Stimulated activated naive CD8-positive, alpha-beta T cell treated with anti-CD3 and anti-CD28 coated beads, Interleukin-15, Interleukin-2, amounts not matched to agents 100 ng/mL and 50 ng/mL, for 24 hours (primary cell): ENCODE measurements around the gene KRT32.
"Not testable (repeated sequence)": the region's sequence is repeated elsewhere in the genome, so short reads cannot be mapped to it uniquely, and the experiment has no call there.

ENCODE experiments used
- H3K27ac Mint-ChIP-seq: one replicate; pipeline ENCODE4 v1.8.0; 2021; ENCODE audit warnings: mild to moderate bottlenecking, mixed read lengths
- H3K27me3 Mint-ChIP-seq: one replicate; pipeline ENCODE4 v1.8.0; 2021; ENCODE audit warnings: mixed read lengths
- H3K36me3 Mint-ChIP-seq: one replicate; pipeline ENCODE4 v1.8.0; 2021; ENCODE audit warnings: low read depth, mixed read lengths
- H3K4me1 Mint-ChIP-seq: one replicate; pipeline ENCODE4 v1.8.0; 2021; ENCODE audit warnings: low read depth, mixed read lengths
- H3K4me3 Mint-ChIP-seq: one replicate; pipeline ENCODE4 v1.8.0; 2021; ENCODE audit warnings: mild to moderate bottlenecking, mixed read lengths
- H3K9me3 Mint-ChIP-seq: one replicate; pipeline ENCODE4 v1.8.0; 2021; ENCODE audit warnings: mixed read lengths

Gene KRT32

GRCh38 chr17:41434415-41434814 lies 32.8 kb downstream of the KRT32 start:
- H3K27ac Mint-ChIP-seq = no peak overlapping the region
- no peak overlapping the region for H3K4me3 Mint-ChIP-seq
- H3K4me1 Mint-ChIP-seq = no peaks in the 10 kb centered on the region
- H3K9me3 Mint-ChIP-seq = no peaks in the 10 kb centered on the region
- H3K27me3 Mint-ChIP-seq = peaks cover 4% of the 10 kb centered on the region
- no peaks in the 10 kb centered on the region for H3K36me3 Mint-ChIP-seq

DNA sequence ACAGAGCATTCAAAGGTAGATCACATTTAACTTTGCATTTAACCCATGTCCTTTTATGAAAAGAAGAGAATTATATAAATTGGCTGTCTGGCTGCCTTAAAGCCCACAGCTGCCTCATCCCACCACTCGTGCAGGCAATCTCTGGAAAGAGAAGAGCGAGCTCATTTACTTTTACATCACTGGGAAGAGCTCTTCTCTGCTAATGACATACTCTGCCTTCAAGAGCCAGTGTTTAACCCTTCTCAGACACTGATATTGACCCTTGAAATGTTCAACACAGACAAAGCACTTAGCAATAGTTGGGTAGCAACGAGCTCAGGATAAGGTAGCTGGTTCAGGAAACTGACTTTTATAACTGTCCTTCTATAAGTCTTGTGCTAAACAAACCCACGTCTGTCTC lies 33.2 kb downstream of the KRT32 start:
- no peaks in the 10 kb centered on the region for H3K4me1 Mint-ChIP-seq
- H3K27me3 Mint-ChIP-seq = peaks cover 4% of the 10 kb centered on the region
- H3K4me3 Mint-ChIP-seq = no peak overlapping the region
- H3K36me3 Mint-ChIP-seq = no peaks in the 10 kb centered on the region
- H3K9me3 Mint-ChIP-seq = no peaks in the 10 kb centered on the region
- H3K27ac Mint-ChIP-seq = no peak overlapping the region

DNA sequence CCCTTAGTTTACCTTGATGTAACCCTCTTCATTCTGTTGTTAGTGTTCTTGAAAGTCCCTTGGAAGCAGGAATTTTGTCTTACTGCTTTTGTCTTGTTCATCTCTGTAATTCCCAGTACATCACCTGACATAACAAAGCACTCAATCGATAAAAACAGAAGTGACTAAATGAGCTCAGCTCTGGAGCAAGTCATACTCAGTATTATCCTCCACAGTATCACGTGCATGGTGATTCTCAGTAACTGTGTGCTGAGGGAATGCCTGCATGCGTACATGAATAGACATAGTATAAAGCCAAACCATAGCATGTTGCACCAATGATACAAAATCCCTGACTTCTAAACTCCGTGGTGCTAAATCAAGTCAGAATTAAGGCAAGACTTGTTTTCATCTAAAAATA lies 33.6 kb downstream of the KRT32 start:
- H3K27me3 Mint-ChIP-seq = peaks cover 4% of the 10 kb centered on the region
- no peaks in the 10 kb centered on the region for H3K9me3 Mint-ChIP-seq
- no peaks in the 10 kb centered on the region for H3K4me1 Mint-ChIP-seq
- H3K27ac Mint-ChIP-seq = no peak overlapping the region
- no peak overlapping the region for H3K4me3 Mint-ChIP-seq
- no peaks in the 10 kb centered on the region for H3K36me3 Mint-ChIP-seq

- H3K27ac Mint-ChIP-seq = not testable (repeated sequence)
Observed at GRCh38 chr17:41430376-41430775, 36.8 kb downstream of the KRT32 start.

GRCh38 chr17:41429667-41430066 lies 37.5 kb downstream of the KRT32 start:
- no peak overlapping the region for H3K4me3 Mint-ChIP-seq

More at GRCh38 chr17:41430376-41430775, 36.8 kb downstream of the KRT32 start:
- H3K4me1 Mint-ChIP-seq, H3K9me3 Mint-ChIP-seq, H3K4me3 Mint-ChIP-seq, H3K27me3 Mint-ChIP-seq, H3K36me3 Mint-ChIP-seq: not testable (repeated sequence)

GRCh38 chr17:41428591-41429291 lies 38.4 kb downstream of the KRT32 start:
- Mint-ChIP-seq H3K4me1 (no peaks in the 10 kb centered on the region), H3K4me3 (no peak overlapping the region), H3K36me3 (no peaks in the 10 kb centered on the region), H3K27me3 (peaks cover 4% of the 10 kb centered on the region), H3K27ac (no peak overlapping the region), H3K9me3 (no peaks in the 10 kb centered on the region)

More at GRCh38 chr17:41429667-41430066, 37.5 kb downstream of the KRT32 start:
- Mint-ChIP-seq H3K4me1 (no peaks in the 10 kb centered on the region), H3K9me3 (no peaks in the 10 kb centered on the region), H3K27me3 (peaks cover 4% of the 10 kb centered on the region), H3K36me3 (no peaks in the 10 kb centered on the region), H3K27ac (no peak overlapping the region)

- Mint-ChIP-seq H3K9me3 (no peaks in the 10 kb centered on the region), H3K4me1 (no peaks in the 10 kb centered on the region), H3K27me3 (no peaks in the 10 kb centered on the region), H3K36me3 (no peaks in the 10 kb centered on the region), H3K4me3 (no peak within 1 kb of the TSS), H3K27ac (no peak within 1 kb of the TSS)
Observed at GRCh38 chr17:41424111-41424635, 43.0 kb downstream of the KRT32 start, which contains the start of gene KRT37. TSS of gene KRT37 (minus strand) at chr17:41424585. CDS start at chr17:41424523, 62 bp downstream.

GRCh38 chr17:41422586-41422985 lies 44.6 kb downstream of the KRT32 start:
- not testable (repeated sequence) for H3K27ac Mint-ChIP-seq, H3K4me1 Mint-ChIP-seq, H3K4me3 Mint-ChIP-seq, H3K9me3 Mint-ChIP-seq, H3K36me3 Mint-ChIP-seq, H3K27me3 Mint-ChIP-seq

DNA sequence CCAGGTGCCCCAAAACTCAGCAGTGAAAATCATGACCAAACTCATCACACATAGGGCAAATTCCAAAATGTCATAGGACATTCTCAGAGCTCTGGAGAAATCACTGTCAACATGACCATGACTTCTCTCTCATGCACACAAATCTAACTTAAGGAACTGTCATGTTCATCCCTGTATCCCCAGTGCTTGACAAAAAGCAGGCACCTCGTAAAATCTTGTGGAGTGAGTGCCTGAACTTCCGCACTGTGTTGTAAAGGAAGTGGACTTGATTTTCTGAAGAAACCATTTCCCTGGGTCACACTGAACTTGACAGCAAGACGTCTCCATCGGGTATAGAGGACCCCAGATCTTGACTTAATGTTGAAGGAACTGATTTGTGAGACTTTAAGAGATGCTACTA lies 45.6 kb downstream of the KRT32 start:
- Mint-ChIP-seq H3K27ac (no peak overlapping the region), H3K4me3 (no peak overlapping the region), H3K27me3 (no peaks in the 10 kb centered on the region), H3K9me3 (no peaks in the 10 kb centered on the region), H3K4me1 (no peaks in the 10 kb centered on the region), H3K36me3 (no peaks in the 10 kb centered on the region)

DNA sequence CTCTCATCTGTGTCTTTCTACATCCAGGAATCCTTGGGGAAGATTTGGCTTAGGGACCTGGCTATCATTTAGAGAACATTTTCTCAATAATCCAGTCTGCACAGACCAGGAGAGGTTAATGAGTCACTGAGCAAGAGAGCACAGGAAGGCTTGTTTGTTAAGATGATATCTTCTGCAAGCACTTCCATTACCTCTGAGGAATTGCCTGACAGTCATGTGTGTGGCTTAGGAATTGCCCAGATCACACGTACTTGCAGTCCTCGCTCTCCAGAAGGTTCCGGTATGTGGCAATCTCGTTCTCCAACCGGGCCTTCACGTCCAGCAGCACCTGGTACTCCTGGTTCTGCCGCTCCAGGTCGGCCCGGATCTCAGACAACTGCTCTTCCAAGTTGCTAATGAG lies 46.1 kb downstream of the KRT32 start:
- Mint-ChIP-seq H3K36me3 (no peaks in the 10 kb centered on the region), H3K4me1 (no peaks in the 10 kb centered on the region), H3K9me3 (no peaks in the 10 kb centered on the region), H3K27me3 (no peaks in the 10 kb centered on the region), H3K4me3 (no peak overlapping the region), H3K27ac (no peak overlapping the region)

- Mint-ChIP-seq H3K27me3 (no peaks in the 10 kb centered on the region), H3K4me3 (no peak overlapping the region), H3K36me3 (no peaks in the 10 kb centered on the region), H3K27ac (no peak overlapping the region), H3K4me1 (no peaks in the 10 kb centered on the region), H3K9me3 (no peaks in the 10 kb centered on the region)
Observed at GRCh38 chr17:41420134-41420533, 47.1 kb downstream of the KRT32 start.

DNA sequence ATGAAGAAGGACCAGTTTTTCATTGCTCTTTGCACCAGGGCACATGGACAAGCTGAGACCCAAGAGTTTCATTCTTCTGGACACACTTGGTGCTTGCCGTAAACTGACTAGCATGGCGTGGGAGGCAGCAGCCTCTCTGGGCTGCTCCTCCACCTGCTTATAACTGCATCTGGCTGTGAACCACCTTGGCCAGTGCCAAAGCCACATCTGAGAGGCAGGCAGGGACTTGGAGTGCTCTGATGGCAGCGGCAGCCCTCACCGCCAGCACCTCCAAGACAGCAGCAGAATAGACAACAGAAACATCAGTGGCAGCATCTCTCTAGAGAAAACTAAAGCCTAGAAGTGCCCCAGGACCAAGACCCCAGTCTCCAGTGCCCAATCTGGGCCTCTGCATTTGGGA lies 47.5 kb downstream of the KRT32 start:
- Mint-ChIP-seq H3K4me1 (no peaks in the 10 kb centered on the region), H3K36me3 (no peaks in the 10 kb centered on the region), H3K9me3 (no peaks in the 10 kb centered on the region), H3K27ac (no peak overlapping the region), H3K4me3 (no peak overlapping the region), H3K27me3 (no peaks in the 10 kb centered on the region)

DNA sequence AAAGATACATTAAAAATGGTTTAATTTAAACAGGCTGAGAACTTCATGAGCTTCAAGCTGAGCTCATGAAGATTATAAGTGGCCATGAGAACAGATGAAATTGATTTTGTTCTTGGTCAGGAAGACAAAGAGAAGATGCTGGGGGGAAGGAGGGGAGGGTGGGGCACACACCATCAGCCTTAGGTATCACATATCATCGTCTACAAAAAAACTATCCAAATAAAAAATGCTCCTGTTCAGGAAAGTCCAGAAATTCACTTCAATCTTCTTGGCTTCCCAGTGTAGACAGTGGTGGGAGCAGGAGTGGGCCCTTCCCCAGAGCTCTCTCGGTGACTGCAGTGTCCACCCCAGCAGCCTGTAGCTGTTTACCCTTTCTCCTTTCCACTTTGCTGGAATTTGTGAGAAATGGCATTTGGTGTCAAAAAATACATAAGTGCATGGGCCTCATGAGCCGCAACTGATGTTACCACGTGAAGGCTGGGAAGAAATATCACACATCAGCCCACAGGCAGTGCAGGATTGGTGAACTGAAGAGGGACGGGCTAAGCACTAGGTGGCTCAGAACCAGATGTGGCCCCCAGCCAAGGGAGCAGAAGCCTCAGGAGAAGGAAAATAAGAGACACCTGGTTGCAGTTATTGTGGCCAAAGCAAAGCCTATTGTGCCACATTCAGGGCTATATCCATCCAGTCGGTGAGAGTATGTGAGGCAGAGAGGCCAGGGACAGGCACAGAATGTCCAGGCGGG lies 48.9 kb downstream of the KRT32 start:
- no peak overlapping the region for H3K4me3 Mint-ChIP-seq
- peaks cover 4% of the 10 kb centered on the region for H3K27me3 Mint-ChIP-seq
- H3K9me3 Mint-ChIP-seq = no peaks in the 10 kb centered on the region
- no peaks in the 10 kb centered on the region for H3K4me1 Mint-ChIP-seq
- no peaks in the 10 kb centered on the region for H3K36me3 Mint-ChIP-seq
- no peak overlapping the region for H3K27ac Mint-ChIP-seq

GRCh38 chr17:41417576-41418015 lies 49.6 kb downstream of the KRT32 start:
- no peaks in the 10 kb centered on the region for H3K36me3 Mint-ChIP-seq
- H3K27ac Mint-ChIP-seq = no peak overlapping the region
- no peaks in the 10 kb centered on the region for H3K4me1 Mint-ChIP-seq
- no peak overlapping the region for H3K4me3 Mint-ChIP-seq
- peaks cover 4% of the 10 kb centered on the region for H3K27me3 Mint-ChIP-seq
- H3K9me3 Mint-ChIP-seq = no peaks in the 10 kb centered on the region

GRCh38 chr17:41417127-41417526 lies 50.1 kb downstream of the KRT32 start:
- no peaks in the 10 kb centered on the region for H3K4me1 Mint-ChIP-seq
- H3K4me3 Mint-ChIP-seq = no peak overlapping the region
- no peak overlapping the region for H3K27ac Mint-ChIP-seq
- no peaks in the 10 kb centered on the region for H3K9me3 Mint-ChIP-seq
- H3K27me3 Mint-ChIP-seq = peaks cover 4% of the 10 kb centered on the region
- no peaks in the 10 kb centered on the region for H3K36me3 Mint-ChIP-seq
